Activated T-helper 1 cell treated with anti-CD3 and anti-CD28 coated beads, Interleukin-12 subunit alpha, Interleukin-12 subunit beta, Interleukin-2, Interleukin-4 antibody, amounts not matched to agents 30 ng/mL and 10 ng/mL and 1 ng/mL, durations not matched to agents 14 hours and 24 hours and 36 hours (primary cell): Measurements from ENCODE around the gene TRIM43. TPM values are rescaled to one million over a fixed set of nuclear protein-coding genes. Genes with fewer than 3 reads are reported as not detected.
"Not testable (repeated sequence)": the region's sequence is repeated elsewhere in the genome, so short reads cannot be mapped to it uniquely, and the experiment has no call there.

Experiments used
- DNase-seq: peaks from one replicate; pipeline ENCODE4 v3.0.0; 2021; ENCODE audit warnings: low spot score
- H3K27ac Mint-ChIP-seq: one replicate; pipeline ENCODE4 v1.8.0; 2021; ENCODE audit warnings: mild to moderate bottlenecking, mixed read lengths
- H3K27me3 Mint-ChIP-seq: one replicate; pipeline ENCODE4 v1.8.0; 2022; ENCODE audit warnings: mild to moderate bottlenecking, moderate library complexity, mixed read lengths; ENCODE audit not compliant: insufficient read depth
- H3K36me3 Mint-ChIP-seq: one replicate; pipeline ENCODE4 v1.8.0; 2021; ENCODE audit warnings: low read depth, mixed read lengths
- H3K4me1 Mint-ChIP-seq: one replicate; pipeline ENCODE4 v1.8.0; 2021; ENCODE audit warnings: low read depth, mixed read lengths
- H3K4me3 Mint-ChIP-seq: one replicate; pipeline ENCODE4 v1.8.0; 2021; ENCODE audit warnings: mild to moderate bottlenecking, moderate library complexity, mixed read lengths
- H3K9me3 Mint-ChIP-seq: one replicate; pipeline ENCODE4 v1.8.0; 2021; ENCODE audit warnings: mixed read lengths
- intact Hi-C: fragments of 100-400 bp; cut with micrococcal nuclease; formaldehyde crosslinking; loops from one replicate; pipeline ENCODE4 v1.15.1; 2024
- total RNA-seq: library from RNA; stranded (reverse); gene quantifications from 2 replicates; pipeline ENCODE4 v1.2.3, GENCODE V29; 2022

The TRIM43 gene
- not detected in 2 replicates for total RNA-seq

DNA sequence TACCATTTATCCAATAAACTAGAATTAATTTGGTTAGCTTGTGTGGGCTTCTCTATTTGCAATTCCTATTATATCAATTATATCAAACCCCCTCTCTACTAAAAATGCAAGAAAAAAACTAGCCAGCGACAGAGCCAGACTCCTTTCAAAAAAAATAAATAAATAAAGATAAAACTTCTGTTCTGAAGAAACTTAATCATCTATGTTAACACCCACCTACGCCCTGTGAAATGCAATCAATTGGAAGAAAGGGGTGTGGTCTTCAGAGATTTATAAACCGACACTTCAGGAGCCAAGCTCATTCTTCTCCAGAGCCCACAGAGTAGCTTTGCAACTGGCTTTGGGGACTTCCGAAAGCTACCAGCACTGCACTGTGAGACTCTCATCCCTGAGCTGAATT is at the start of gene TRIM43:
Gene TRIM43, plus strand, starts transcription at position 301 of the 400 bp plus-strand sequence. CDS start 2,023 bp downstream, outside the sequence.
- peaks cover 10% of the 10 kb centered on the region for H3K27me3 Mint-ChIP-seq
- DNase-seq, intact Hi-C loops, H3K9me3 Mint-ChIP-seq, H3K36me3 Mint-ChIP-seq, H3K4me1 Mint-ChIP-seq, H3K4me3 Mint-ChIP-seq, H3K27ac Mint-ChIP-seq: not testable (repeated sequence)

GRCh38 chr2:95551055-95551568 is 40.7 kb upstream of the TRIM43 start:
- Mint-ChIP-seq H3K36me3 (no peaks in the 10 kb centered on the region), H3K9me3 (no peaks in the 10 kb centered on the region), H3K27me3 (peaks cover 17% of the 10 kb centered on the region), H3K27ac (no peak overlapping the region), H3K4me3 (no peak overlapping the region), H3K4me1 (peaks cover 5% of the 10 kb centered on the region)
- DNase-seq: no peak
- intact Hi-C loops: no loop called here

GRCh38 chr2:95552911-95553310 is 38.9 kb upstream of the TRIM43 start:
- H3K27me3 Mint-ChIP-seq: peaks cover 17% of the 10 kb centered on the region
- intact Hi-C loops: no loop called here

DNA sequence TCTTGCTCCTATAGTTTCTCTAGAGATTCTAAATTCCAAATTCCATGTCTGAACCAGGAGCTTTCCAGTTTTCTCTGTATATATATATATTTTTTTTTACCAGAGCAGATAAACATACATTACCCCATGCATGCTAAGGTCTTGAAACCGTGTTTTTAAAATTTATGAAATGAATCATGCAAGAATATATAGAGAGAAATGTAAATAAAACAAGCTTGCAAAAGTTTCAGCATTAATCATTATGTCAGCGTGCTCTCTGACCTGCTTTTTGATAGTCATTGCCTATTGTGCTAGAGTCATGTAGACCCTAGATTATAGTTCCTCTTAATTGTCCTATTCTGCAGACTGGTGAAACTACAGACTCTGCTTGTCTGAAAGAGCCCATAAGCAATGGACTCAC is 22.6 kb upstream of the TRIM43 start:
- Mint-ChIP-seq H3K4me3 (no peak overlapping the region), H3K4me1 (no peaks in the 10 kb centered on the region), H3K27me3 (peaks cover 23% of the 10 kb centered on the region), H3K9me3 (no peaks in the 10 kb centered on the region), H3K27ac (no peak overlapping the region), H3K36me3 (no peaks in the 10 kb centered on the region)
- intact Hi-C loops: no loop called here
- DNase-seq: no peak

More at GRCh38 chr2:95552911-95553310, 38.9 kb upstream of the TRIM43 start:
- Mint-ChIP-seq H3K27ac (no peak overlapping the region), H3K4me3 (no peak overlapping the region), H3K9me3 (no peaks in the 10 kb centered on the region), H3K4me1 (no peaks in the 10 kb centered on the region), H3K36me3 (no peaks in the 10 kb centered on the region)
- DNase-seq: no peak

GRCh38 chr2:95573866-95574265 is 17.9 kb upstream of the TRIM43 start:
- H3K27ac Mint-ChIP-seq: no peak overlapping the region
- H3K27me3 Mint-ChIP-seq: peaks cover 18% of the 10 kb centered on the region
- no peak overlapping the region for H3K4me3 Mint-ChIP-seq
- H3K36me3 Mint-ChIP-seq: no peaks in the 10 kb centered on the region
- intact Hi-C loops: no loop called here
- no peaks in the 10 kb centered on the region for H3K9me3 Mint-ChIP-seq
- H3K4me1 Mint-ChIP-seq: no peaks in the 10 kb centered on the region
- no peak for DNase-seq

DNA sequence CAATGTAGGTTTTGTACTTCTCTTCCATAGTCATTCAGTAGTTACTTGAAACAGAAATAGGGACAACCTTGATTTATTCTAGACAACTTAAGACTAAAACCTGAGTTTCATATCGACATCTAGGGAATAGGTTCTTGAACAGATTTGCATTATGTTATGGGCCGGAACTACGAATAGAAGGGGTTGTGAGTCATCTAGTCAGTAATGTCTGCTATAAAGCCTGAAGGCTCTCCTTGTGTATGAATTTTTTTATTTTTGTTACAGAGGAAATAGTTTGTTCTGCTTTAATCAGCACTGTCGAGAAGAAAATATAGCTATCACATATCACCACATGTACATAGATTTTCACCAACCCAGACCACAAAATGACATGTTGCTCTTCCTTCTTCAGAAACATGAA is 17.3 kb upstream of the TRIM43 start:
- DNase-seq: no peak
- Mint-ChIP-seq H3K27ac (no peak overlapping the region), H3K4me3 (no peak overlapping the region), H3K27me3 (peaks cover 16% of the 10 kb centered on the region), H3K4me1 (no peaks in the 10 kb centered on the region), H3K9me3 (no peaks in the 10 kb centered on the region), H3K36me3 (no peaks in the 10 kb centered on the region)
- intact Hi-C loops: no loop called here

DNA sequence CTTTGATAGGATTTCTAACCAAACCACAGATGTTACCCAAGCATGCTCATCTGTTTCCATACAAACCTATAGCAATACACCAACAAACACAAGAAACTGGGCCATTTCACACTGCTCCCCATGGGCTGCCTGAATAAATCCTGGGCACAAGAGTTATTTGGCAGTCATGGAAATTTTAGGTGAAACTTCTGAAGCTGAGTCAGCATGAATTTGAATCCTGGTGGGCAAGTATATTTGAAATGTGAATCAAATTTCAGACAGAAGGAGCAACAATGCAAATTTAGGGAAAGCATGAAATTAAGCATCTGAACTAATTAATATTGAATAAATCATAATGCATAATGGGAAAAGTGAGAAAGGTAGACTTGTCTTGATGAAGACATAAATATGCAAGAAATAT is 15.9 kb upstream of the TRIM43 start:
- intact Hi-C loops: no loop called here
- Mint-ChIP-seq H3K27me3 (peaks cover 12% of the 10 kb centered on the region), H3K9me3 (no peaks in the 10 kb centered on the region), H3K36me3 (no peaks in the 10 kb centered on the region), H3K4me1 (no peaks in the 10 kb centered on the region), H3K4me3 (no peak overlapping the region), H3K27ac (no peak overlapping the region)
- no peak for DNase-seq

DNA sequence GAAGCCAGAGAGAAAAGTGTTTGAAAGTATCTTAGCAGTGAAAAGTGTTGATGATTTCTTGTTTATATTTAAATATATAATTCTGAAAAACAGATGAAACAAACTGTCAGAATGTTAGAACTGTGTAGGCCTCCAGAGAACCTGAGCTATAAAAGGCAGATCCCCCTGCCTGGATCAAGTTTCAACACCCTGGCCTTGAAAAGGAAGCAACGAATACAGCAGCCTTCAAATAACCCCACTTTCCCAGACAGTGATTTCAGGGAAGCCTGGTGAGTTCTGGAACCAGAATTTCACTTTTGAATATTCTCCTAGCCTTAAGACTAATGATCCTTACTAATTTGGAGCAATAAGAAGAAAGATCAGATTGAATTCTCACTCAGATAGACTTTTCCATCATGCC is 13.3 kb upstream of the TRIM43 start:
- intact Hi-C loops: no loop called here
- DNase-seq: no peak
- Mint-ChIP-seq H3K9me3 (no peaks in the 10 kb centered on the region), H3K36me3 (no peaks in the 10 kb centered on the region), H3K27ac (no peak overlapping the region), H3K27me3 (peaks cover 12% of the 10 kb centered on the region), H3K4me3 (no peak overlapping the region), H3K4me1 (no peaks in the 10 kb centered on the region)

DNA sequence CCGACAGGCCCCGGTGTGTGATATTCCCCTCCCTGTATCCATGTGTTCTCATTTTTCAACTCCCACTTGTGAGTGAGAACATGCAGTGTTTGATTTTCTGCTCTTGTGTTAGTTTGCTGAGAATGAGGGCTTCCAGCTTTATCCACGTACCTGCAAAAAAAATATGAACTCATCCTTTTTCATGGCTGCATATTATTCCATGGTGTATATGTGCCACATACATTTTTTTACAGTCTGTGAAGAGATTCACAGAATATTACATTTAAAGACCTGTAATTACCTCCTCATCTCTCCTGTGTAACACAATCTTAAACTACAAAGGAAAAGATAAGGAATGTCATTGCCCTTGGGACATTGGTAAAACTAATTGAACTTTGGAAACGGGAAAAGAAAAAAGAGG is 8.3 kb upstream of the TRIM43 start:
- H3K4me1 Mint-ChIP-seq, H3K4me3 Mint-ChIP-seq, intact Hi-C loops, DNase-seq, H3K27ac Mint-ChIP-seq, H3K27me3 Mint-ChIP-seq, H3K9me3 Mint-ChIP-seq, H3K36me3 Mint-ChIP-seq: not testable (repeated sequence)

DNA sequence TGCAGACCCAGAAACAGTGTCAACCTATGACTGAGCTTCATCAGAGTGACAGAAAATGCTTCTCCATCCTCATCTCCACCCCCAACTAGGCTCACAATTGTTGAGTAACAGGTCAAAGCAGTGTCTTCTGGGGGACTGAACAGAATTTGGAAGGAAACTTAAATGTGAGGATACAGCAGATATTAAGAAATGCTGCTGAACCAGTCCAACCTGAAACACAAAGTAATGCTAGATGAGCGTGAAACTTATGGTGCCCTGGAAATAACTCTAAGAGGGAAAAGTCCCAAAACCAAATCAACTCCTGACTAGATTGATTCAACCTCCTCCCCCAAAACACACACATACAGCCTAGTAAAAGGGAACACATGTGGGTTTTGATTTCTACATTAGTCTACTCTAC is 7.5 kb upstream of the TRIM43 start:
- H3K4me3 Mint-ChIP-seq, H3K27me3 Mint-ChIP-seq, DNase-seq, H3K27ac Mint-ChIP-seq, H3K9me3 Mint-ChIP-seq, H3K4me1 Mint-ChIP-seq, H3K36me3 Mint-ChIP-seq, intact Hi-C loops: not testable (repeated sequence)

DNA sequence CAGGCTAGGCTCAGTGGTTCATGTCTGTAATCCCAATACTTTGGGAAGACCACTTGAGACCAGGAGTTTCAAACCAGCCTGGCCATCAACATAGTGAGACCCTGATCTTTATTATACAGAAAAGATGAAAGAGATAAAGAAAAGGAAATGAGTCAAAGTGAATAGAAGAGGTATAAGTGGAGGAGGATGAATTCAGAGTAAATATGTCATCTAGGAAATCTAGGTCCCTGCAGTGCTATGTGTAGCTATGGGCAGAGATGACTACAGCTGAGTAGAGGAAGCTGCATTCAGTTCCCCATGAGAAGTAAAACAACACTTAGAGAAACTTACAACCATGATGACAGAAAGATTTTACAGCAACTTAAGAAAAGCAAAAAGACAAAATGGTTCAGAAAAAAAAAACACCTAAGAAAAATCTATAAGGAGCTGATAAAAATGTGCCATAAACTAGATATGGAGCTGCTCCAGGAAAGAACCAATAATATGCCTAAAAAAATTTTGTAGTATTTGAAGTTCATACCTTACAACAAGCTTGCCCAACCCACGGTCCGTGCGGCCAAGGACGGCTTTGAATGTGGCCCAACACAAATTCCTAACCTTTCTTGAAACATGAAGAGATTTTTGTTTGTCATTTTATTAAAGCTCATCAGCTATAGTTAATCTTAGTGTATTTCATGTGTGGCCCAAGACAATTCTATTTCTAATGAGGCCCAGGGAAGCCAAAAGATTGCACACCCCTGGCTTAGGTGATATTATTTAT is 1.8 kb upstream of the TRIM43 start:
- H3K27me3 Mint-ChIP-seq: peaks cover 10% of the 10 kb centered on the region
- intact Hi-C loops, H3K36me3 Mint-ChIP-seq, DNase-seq, H3K27ac Mint-ChIP-seq, H3K4me1 Mint-ChIP-seq, H3K9me3 Mint-ChIP-seq, H3K4me3 Mint-ChIP-seq: not testable (repeated sequence)

GRCh38 chr2:95592973-95593372 is 1.2 kb downstream of the TRIM43 start:
- H3K27ac Mint-ChIP-seq, H3K27me3 Mint-ChIP-seq, H3K9me3 Mint-ChIP-seq, H3K4me1 Mint-ChIP-seq, H3K36me3 Mint-ChIP-seq, H3K4me3 Mint-ChIP-seq, intact Hi-C loops, DNase-seq: not testable (repeated sequence)

DNA sequence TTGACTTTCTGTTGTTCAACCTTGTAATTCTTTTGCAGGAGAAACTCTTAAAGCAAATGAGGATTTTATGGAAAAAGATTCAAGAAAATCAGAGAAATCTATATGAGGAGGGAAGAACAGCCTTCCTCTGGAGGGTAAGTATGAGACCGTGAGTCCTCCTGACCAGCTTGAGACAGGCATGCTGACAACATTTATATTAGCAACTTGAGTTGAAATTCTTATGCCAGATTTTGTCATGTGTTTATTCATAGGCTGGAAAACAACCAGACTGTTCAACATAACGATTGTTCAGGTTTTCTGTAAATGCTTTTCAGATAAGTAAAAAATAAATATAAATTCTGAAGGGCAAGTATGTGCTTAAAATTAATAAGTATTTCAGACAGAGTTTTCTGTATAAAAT is 3.2 kb downstream of the TRIM43 start:
- H3K4me1 Mint-ChIP-seq, H3K27me3 Mint-ChIP-seq: not testable (repeated sequence)

GRCh38 chr2:95601301-95601700 is 9.5 kb downstream of the TRIM43 start:
- H3K4me1 Mint-ChIP-seq, H3K27me3 Mint-ChIP-seq, H3K4me3 Mint-ChIP-seq, intact Hi-C loops, DNase-seq, H3K27ac Mint-ChIP-seq, H3K36me3 Mint-ChIP-seq, H3K9me3 Mint-ChIP-seq: not testable (repeated sequence)

More for the DNA sequence above, 3.2 kb downstream of the TRIM43 start:
- H3K9me3 Mint-ChIP-seq, H3K4me3 Mint-ChIP-seq, DNase-seq, H3K36me3 Mint-ChIP-seq, intact Hi-C loops, H3K27ac Mint-ChIP-seq: not testable (repeated sequence)
